ENCODE measurements around the gene PDLIM5.
"Not testable (repeated sequence)": the region's sequence is repeated elsewhere in the genome, so short reads cannot be mapped to it uniquely, and the experiment has no call there.

The PDLIM5 gene

DNA sequence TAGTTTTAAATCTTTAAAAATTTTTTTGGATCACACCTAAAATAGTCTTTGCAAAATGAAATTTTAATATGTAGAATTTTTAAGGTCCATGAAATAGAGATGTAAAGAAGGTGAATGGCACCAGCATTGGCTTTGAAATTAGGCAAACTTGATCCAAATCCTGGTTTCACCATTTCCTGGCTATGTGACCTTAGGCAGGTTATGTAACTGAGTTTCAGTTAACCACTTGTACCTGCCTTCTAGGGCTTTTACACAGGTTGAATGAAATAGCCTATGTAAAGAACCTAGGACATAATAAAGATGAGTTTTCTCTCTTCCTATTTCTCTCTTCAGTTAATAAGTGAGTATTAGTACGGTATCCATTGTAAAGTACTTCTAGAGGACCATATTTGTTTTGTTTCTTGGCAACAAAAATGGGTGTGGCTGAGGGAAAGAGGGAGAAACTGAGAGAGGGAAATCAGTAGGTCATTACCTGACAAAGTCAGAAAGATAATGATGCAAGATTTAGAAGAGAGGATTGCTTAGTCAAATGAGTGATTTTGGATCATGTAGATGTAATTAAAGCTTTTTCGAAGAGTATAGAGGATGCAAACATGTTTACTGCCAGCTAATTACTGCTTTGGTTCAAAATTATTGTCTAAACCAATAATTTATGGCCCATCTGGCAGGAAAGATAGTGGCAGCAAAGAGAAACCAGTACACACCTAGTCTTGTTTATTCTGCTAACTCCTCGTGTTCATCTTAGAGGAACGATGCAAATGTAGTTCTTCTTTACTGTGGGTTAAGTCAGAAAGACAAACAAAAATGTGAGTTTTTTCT, 81.9 kb downstream of the PDLIM5 start:
- DNase-seq: no peak

DNA sequence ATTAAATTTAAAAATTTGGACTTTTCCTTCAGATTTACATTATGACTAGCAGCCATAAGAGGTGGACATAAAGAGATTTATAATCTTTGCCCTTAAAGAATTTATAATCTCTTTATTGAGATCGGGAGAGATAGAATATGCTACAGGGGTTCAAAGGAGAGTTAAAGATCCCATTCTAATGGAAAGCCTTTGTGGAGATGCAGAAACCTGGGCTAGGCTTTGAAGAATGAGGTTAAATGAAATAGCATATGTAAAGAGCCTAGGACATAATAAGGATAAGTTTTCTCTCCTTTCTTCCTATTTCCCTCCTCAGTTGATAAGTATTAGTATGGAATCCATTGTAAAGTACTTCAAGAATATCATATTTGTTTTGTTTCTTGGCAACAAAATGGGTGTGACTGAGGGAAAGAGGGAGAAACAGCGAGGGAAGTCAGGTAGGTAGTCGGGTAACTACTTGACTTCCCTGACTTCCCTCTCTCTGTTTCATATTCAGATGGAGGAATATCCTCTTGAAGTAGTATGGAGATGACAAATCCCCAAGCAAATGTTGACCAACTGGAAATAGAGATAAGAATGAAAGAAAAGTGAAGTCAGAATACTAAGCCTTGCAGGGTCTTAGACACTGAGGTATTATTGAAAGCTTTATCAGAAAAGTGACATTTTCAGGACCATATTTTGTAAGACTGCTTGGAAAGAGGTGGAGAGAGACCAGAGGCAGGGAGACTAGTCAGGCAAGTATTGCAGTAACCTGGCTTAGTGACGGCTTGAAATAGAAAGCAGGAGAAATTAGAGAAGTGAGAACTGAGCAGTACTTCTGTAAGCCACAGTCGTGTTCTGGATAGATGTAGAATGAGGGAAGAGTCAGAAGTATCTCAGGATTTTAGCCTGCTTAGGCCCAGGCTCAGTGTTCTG, 82.9 kb downstream of the PDLIM5 start:
- no peak for DNase-seq

DNA sequence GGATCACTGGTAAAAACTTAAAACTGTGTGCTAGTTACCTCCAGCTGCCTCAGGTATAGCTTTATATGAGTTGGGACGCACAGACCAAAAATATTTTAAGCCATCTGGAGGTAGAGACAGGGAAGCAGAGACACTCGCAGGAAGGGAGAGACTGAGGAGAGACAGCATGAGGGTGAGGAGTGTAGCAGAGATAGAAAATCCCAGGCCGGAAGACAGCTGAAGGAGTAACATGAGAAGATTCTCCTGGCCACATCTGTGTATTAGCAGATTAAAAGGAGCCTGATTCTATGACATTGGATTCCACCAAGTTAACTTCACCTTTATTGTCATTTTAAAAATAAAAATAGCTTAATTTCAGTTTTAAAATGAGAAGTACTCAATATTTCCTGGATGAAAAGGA, 84.3 kb downstream of the PDLIM5 start:
- no peak for DNase-seq

DNA sequence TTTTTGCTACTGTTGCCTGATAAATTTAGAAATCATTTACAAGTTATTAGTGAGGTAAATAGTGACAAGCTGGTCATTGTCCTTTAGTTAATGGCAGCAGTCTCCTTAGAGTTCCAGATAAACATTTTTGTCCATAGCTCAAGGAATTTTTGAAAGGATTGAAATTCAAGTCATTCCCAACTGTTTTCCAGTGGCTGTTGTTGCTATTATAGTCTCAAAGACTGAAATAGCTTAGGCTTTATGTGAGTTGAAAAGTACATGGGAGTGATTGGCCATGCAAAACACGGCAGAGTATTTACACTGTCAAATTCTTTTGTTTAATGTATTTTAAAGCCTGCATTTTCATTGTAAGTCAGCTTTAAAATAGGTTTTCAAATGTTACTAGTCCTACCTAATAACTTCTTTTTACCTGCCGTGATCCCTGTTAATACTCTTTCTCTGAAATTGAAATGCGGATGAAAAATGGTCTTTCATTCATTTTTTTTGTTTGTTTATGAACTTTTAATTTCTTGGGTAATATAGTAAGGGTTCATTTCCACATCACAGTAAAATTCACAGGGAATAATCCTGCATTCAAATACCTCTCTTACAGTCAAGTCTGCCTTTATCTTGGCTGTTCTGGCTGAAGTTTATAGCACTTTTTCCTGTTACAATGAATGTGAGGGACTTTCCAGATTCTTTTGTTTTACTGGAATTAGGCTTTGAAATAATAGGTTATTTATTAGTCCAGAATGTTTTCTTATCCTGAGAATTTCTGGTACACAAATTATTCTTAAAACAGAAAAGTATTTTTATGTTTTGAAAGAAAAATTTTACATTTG, 85.1 kb downstream of the PDLIM5 start:
- no peak for DNase-seq

DNA sequence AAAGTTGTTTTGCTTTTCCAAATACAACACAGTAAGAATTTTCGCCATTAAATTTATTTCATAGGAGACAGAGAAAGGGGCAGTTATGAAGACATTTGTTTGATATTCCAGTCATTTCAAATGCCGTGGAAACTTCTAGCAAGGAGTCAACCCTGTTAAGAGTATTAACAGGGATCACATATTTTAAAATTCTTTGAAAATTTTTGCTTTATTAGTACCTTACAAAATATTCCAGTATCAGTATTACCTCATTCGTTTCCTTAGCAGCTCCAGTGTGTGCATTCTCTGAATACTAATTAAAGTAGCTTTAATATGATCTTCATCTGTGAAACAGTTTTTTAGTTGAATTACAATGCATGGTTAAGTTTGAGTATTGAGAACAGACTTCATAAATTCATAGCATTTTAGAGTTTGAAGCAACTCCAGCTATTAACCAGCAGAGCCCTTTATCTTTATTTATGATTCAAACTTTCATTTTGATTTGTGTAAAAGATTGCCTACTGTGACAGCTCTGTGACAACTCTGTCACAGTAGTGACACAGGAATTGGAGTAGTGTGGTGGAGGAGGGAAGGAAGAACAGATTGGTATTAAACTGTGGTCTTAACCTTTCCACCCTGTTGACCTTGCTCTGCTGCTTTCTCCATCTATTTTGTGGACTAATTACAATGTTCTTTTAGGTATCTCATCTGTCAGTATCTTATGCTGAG, 86.3 kb downstream of the PDLIM5 start:
- no peak for DNase-seq

DNA sequence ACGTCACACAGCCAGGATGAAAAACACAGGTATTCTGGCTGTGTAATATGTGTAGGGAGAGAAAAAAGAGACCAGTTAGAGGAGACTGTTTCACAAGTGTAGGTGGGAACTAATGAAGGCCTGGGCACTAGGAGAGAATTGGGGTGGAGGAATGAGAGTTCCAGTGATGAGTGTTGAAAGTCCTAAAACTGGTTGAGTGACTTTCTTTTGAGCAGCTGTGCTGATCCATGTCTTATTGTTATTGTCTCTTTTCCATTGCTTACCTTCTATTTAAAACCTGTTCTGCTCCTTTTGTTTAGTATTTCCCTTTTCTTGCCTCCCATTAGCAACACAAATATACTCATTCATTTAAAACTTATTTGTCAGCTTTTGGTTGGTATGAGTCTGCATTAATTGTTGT, 88.7 kb downstream of the PDLIM5 start:
- no peak for DNase-seq

DNA sequence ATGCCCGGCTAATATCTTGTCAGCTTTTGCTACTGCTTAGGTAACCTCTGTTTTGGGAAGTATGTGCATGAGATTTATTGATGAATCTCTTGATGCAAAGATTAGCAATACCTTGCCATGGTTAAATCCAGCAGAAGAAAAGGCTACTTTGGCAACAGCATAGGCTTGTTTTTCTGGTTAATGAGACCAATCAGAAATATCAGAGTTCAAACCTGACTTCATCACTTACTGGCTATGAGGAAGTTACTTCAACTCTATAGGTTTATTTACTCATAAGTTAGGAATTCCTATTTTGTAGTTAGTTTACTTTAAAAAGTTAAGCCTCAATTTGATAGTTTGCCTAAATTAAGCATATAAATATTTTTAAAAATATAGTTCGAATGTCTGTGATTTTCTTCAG, 93.1 kb downstream of the PDLIM5 start:
- DNase-seq: no peak

DNA sequence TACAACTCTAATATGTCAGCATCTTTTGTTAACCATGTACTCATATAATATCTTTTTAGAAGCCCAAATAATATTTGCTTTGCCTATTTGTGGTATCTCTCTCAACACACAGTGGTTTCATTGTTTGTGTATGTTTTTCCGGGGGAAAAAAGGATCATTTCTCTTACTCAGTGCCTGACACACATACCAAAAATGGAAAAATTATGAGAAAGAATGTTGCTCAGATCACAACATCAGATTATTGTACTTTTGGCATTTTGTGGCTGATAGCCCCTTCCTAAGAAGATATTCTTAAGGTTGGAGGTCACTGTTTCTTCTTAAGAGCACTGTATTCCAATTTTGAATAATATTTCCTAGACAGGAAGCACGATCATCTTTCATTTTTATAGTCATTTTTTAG, 93.6 kb downstream of the PDLIM5 start:
- no peak for DNase-seq

DNA sequence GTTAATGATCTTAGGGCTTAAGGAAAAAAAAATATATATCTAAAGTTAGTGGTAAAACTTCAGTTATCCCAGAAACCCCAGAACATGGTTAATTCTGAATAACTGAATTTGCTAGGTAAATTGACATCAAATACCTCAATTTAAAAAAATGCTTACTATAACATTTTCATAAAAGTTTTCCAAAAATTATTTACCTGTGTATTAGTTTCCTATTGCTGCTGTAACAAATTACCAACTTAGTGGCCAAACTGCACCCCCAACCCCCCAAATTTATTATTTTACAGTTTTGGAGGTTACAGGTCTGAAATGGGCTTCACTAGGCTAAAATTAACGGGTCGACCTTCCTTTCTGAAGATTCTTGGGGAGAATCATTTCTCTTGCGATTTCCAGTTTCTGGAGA, 95.2 kb downstream of the PDLIM5 start:
- no peak for DNase-seq

DNA sequence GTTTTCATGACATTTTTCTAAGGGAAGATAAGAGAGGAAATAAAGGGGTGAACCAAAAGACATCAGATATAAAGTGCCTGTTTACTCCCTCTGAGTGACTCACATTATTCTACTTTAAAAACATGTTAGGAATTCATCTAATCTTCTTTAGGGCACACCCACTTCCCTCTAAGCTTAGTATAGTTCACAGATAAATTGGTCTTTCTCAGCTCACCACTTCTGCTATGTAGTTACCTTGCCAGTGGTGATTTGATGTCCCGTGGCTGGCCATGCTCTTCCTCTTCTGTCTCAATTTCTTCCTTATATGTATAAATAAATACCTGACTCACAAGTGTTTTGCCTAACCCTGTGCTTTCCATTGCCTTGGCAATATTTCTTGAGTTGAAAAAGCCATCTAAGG, 96.8 kb downstream of the PDLIM5 start:
- no peak for DNase-seq

DNA sequence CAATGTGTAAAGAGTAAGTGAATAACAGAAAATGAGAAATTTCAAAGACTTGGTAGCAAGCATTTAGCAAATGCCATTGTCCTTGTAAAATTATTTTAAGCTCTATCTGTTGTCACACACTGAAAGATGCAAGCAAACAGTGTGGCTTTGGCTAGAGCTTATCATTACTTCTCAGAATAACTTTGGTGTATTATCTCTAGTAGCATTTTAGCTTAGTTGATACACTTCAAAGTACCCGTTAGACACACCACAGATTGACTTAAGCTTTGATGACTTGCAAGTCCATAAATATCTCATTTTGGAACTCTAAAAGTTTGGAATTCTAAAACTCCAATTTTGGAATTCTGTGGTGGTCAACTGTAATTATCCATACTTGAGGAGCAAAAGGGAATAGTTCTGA, 98.6 kb downstream of the PDLIM5 start:
- no peak for DNase-seq

DNA sequence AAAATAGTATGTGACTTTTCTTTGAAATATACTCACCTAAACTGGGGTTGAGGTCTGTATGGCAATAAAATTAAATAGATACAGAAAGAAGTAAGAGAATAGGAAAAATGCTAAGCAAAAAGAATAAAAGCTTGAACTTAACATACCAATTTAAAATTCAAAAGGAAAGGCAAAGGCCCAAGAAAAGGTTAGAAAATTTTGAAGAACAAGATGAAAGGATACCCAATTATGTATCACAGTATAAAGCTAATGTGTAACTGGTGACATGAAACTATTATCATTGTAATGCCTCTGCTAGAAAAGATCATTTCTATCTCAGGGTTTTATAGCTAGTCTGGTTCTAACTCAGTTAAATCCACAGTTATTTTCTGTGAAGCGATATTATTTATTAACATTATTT, 99.1 kb downstream of the PDLIM5 start:
- DNase-seq: no peak

DNA sequence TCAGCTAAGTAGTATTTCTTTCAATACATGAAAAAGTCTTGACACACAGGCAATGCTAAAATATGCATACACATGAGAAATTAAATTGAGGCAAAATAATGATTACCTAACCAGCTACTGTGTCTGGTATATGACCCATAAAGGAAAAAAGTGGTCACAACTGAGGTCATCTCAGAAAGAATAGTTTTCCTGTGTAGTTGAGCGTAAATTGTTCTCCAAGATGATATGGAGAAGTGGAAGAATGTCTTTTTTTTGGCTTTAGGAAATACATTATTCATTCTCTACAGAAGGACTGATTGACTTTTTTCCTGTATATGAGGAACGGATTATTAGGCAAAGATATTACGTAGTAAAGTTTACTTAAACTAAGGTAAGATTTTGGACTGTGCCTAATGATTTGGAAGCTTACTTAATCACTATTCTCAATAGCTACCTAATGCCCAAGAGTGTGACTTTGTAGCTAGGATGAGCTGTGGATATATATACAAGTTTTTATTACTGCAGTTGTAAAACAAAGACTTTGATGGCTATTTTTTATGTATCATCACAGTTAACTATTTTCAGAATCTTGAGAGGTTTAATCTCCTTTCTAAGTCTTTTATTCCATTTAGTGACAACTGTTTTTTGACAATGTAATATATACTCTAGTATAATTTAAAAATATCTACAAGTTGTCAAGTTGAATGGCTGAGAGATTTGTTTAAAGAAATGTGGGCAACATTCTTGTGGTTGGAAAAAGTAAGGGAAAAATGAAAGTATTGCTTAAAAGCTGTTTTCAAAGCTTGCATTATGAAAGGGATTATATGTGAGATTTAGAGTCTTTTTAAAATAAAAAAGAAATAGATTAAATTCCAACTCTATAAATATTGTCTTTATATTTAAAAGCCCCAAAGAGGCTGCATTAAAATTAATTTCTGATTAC, 100.2 kb downstream of the PDLIM5 start:
- DNase-seq: no peak

DNA sequence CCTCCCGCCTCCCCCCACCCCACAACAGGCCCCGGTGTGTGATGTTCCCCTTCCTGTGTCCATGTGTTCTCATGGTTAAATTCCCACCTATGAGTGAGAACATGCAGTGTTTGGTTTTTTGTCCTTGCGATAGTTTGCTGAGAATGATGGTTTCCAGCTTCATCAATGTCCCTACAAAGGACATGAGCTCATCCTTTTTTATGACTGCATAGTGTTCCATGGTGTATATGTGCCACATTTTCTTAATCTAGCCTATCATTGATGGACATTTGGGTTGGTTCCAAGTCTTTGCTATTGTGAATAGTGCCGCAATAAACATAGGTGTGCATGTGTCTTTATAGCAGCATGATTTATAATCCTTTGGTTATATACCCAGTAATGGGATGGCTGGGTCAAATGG, 104.3 kb downstream of the PDLIM5 start:
- not testable (repeated sequence) for DNase-seq

DNA sequence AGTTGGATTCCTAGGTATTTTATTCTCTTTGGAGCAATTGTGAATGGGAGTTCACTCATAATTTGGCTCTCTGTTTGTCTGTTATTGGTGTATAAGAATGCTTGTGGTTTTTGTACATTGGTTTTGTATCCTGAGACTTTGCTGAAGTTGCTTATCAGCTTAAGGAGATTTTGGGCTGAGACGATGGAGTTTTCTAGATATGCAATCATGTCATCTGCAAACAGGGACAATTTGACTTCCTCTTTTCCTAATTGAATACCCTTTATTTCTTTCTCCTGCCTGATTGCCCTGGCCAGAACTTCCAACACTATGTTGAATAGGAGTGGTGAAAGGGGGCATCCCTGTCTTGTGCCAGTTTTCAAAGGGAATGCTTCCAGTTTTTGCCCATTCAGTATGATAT, 105.9 kb downstream of the PDLIM5 start:
- DNase-seq: not testable (repeated sequence)

DNA sequence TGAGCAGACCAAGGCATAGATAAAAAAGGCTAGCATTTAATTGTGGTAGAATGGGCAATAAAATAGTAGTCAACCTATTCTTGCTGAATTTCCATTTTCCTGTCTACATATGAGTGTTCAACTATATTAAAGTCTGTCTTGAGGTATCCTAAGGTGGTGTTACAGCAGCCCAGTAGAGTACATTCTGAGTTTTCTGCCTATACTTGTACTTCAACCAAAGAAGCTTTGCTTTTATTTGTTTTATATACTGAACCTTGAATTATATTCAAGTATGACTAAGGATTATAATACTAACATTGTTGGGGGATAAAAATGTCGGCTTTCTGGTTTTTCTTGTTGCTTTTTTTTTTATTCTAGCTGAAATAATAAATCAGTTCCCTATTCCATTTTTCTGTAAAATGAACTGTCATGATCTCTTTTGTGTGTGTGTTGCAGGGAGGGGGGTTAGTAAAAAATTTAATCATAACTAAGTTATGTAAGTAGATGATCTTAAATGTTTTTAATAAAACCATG, 106.7 kb downstream of the PDLIM5 start:
- DNase-seq: no peak

DNA sequence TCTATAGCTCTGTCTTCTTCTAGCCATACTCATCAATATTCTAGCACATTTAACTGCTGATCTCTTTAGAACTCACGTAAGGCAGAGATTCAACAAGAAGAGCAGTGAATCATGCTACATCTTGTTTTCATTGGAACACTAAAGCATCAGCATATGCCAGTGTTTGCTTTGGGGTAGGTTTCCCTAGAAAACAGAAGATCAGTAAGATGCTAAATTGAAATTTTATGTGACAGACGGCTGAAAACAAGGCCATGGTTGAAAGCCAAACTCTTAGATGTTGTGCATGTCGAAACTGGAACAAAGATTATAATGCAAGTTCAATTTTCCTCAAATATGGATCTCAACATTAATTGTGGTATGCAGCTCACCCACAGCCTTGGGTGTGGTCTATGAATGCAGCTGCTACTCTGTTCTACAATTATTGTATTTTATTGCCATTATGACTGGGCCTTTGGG, 107.6 kb downstream of the PDLIM5 start:
- no peak for DNase-seq

DNA sequence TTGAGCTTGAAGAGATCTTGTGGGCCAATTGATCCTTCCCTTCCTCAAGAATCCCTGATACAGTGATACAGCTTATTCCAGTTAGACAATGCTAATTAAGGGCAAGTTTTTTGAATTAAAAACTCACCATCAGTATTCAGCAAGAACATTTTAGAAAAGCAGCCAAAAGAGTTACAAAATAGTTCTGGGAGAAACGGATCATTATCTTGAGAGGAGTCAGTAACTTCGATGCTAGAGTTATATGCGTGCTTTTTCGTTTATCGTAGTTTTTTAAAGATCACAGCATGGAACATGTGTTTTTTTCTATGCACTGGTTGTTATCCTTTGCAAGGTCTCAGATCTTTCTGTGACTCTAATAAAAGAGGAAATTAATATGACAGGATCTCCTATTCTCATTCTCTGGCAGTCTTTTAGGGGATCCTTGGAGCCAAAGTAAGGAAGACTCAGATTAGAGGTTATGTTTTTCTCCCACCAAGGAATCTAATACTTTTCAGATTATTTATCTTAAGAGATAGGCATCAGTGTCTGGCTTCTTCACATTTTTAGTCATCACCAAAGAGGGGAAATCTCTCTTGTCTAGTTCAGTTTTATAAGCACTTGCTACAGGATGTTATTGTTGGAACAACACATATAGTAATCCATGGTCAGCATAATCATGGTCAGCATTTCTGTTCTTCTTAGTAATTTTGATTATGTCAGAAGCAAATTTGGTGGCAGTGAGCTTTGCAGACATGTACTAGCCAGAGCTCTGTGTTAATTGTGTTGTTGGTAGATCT, 109.7 kb downstream of the PDLIM5 start:
- no peak for DNase-seq

DNA sequence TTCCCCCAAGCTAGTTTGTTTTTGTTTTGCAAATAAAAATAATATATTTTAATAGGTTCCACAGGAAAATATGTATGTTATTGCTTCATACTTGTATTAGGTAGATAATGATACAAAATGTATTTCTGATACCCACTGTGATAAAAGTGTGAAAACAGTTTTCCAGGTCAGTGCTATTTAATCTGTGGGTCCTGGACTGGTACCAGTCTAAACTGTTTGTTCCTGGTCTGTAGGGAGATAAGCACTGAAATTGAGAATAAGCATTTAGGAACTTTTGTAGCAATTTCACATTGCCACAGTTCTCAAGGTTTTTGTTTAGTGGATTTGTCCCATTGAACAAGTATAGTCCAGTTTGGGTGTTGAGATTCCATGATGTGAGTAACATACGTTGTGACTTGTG, 110.5 kb downstream of the PDLIM5 start:
- DNase-seq: no peak

DNA sequence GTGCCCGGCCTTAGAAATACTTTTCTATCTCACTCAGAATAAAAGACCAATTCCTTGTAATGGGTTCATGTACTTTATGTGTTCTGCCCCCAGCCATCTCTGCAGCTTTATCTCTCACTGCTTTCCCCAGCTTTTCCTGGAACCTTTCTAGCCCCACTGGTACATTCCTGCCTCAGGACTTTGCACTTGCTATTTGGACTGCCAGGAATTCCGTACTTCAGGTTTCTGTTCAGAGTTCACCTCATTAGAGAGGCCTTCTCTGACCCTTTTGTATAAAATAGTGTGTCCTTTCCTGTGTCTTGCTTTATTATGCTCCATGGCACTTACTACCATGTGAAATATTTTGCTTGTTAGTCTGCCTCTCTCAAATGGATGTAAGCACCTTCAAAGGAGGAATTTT, 112.5 kb downstream of the PDLIM5 start:
- DNase-seq: no peak
